ENCODE data around the gene DYNLT1.
"Not testable (repeated sequence)": the region's sequence is repeated elsewhere in the genome, so short reads cannot be mapped to it uniquely, and the experiment has no call there.

Gene DYNLT1

DNA sequence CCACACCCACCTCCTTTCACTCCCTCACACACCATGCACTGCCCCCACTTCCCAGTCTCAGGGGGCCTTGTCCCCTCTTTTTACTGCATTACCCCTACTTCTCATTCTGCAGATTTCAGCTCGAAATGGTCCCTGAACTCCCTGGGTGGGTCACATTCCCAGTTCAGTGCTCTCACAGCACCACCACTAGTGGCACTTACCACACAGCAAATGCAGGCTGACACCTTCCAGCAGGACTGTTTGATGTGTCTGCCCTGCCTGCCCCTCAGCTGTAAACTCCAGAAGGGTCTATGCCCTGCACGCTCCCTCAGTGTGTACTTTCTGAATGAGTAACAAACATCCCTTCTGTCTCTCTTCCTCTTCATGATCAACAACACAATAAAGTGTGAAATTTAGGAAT lies 4.0 kb downstream of the DYNLT1 start:
- DNase-seq (ENCODE audit: low spot score), result no peak

DNA sequence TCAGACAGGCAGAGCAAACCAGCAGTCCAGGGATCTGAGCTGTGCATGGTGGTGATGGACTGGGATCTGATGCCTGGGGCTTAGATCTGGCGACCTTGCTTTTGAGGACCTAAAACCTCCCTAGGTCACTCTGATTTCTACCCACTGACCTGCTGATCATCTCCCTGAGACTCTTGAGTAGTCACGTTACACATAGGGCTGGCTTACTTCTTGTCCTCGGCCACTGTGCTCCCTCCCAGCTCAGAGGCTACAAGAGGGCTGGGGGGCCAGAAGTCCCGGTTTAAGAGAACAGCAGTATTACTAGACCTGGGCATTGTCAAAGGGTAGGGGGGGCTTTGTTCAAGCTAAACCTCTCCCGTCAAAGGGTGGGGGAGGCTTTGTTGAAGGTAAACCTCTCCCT lies 5.5 kb downstream of the DYNLT1 start:
- no peak for DNase-seq (ENCODE audit: low spot score)

DNA sequence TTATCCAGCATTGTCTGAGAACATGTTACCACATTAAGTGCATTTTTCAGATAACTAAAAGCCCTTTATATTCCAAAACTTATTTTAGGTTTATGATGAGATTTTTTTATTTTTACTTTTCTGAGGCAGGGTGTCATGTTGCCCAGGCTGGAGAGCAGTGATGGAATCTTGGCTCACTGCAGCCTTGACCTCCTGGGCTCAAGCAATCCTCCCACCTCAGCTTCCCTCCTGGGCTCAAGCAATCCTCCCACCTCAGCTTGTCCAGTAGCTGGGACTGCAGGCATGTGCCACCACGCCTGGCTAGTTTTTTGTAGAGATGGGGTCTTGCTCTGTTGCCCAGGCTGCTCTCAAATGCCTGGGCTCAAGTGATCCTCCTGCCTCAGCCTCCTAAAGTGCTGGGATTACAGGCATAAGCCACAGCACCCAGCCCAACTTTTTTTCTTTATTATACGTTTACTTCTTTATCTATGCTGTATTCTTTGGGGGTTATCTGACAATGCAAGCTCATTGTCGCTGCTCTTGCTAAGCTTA lies 6.2 kb downstream of the DYNLT1 start:
- DNase-seq (ENCODE audit: low spot score), result no peak

DNA sequence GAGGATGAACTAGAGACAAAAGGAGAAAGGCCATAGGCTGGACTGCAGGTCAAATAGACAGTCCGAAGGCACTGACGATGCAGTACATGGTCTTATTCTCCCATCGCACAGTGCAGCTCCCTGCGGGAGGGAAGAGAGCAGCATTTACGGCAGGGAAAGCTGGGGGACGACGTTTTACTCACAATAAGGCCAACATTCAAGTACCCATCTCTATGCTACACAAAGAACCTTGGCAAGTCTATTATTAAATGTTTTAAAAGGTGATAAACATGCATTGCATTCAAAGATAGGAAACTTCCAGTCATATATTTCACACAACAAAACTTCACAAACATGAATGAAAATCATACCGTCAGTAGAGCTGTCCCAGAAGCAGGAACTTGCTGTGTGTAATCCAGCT lies 7.8 kb downstream of the DYNLT1 start:
- no peak for DNase-seq (ENCODE audit: low spot score)

DNA sequence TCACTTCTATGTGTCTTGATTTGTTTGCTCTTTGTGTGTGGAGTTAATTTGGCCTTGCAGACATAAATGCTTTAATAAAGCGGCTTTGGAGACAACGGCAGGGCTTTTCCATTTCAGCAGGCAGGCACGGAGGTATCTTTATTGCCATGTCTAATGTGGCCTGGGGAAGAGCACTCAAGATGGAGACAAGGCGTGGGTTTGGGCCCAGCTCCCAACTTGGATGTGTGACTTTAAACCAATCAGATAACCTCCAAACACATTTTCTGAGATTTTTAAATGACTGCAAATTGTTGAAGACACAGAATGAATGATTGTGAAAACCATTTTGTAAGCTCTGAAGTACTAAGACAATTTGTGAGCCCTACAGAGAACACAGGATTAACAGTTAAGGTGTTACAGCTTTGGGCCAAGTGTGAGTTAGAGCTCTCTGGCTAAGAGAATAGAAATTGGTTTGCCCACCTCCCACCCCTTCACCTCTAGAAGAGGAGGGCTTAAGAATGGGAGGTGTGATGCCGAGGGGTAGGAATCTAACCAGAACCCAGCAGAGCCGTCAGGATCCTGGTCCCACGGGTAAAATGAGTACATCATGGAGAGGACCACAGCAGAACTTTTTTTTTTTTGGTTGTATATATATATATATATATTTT lies 9.0 kb downstream of the DYNLT1 start:
- DNase-seq (ENCODE audit: low spot score), result no peak

DNA sequence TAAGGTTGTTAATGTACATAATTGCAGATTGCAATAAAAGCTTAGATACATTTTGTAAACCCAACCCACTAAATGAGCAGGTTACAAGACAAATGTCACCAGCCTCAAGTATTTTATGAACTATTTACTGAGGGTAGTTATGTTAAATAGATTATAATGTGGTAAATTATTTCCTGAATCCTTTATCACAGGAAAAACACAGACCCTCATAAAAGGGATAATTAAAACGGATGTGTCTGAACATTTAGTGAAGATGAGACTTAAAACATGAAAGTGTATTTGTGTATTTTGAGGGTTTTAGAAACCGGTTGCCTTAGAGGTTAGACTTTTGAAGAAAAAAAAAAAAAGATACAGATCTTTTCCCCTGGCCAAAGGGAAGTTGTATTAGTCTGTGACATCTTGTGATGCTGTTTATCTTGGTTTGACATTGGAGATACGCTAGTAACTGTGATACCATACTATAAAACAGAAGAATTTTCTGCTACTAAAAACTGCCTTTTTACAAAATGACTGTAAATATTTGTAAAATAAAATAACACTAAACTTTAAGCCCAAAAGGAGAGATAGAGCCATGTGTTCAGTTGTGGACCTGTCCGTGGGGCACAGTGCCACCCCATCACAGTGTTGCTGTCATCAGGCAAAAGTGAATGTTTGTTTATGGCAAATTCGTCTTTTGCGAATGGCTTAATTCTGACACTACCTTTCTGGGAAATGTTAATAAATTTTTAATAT lies 9.7 kb downstream of the DYNLT1 start:
- no peak for DNase-seq (ENCODE audit: low spot score)

DNA sequence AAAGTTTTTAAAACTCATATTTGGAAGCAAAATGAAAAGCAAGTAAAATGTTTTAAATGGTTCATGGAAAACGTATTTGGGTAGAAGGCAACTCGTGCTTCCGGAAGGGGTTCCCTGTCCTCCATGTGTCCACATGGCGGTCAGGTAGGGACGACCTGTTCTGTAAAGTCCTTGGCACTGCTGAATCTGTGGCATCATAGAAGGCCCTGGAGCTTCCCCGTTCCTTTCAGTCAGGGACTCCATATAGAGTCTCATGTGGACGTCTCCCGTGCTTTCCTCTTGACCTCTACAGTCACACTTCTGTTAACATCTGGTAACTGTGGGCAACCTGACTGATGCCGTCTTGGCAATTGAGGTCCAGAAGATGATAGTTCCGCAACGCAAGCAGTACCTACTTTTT lies 11.4 kb downstream of the DYNLT1 start:
- no peak for DNase-seq (ENCODE audit: low spot score)

DNA sequence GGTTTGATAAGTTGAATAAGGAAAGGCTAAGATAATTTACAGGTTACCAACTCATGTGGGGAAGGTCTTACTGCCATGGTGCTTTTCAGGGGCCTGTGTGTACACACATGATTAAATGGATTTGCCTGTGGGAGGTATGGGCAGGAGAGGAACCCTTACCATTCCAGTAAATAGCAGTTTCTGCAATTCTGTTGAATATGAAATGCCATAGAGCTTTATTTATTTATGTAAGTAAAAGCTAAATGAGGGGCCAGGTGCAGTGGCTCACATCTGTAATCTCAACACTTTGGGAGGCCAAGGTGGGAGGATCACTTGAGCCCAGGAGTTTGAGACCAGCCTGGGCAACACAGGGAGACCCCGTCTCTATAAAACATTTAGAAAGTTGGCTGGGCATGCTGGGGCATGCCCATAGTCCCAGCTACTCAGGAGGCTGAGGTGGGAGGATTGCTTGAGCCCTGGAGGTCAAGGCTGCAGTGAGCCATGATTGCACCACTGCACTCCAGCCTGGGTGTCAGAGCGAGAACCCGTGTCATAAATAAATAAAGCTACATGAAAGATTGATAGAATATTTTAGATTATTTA lies 11.9 kb downstream of the DYNLT1 start:
- DNase-seq (ENCODE audit: low spot score), result not testable (repeated sequence)

DNA sequence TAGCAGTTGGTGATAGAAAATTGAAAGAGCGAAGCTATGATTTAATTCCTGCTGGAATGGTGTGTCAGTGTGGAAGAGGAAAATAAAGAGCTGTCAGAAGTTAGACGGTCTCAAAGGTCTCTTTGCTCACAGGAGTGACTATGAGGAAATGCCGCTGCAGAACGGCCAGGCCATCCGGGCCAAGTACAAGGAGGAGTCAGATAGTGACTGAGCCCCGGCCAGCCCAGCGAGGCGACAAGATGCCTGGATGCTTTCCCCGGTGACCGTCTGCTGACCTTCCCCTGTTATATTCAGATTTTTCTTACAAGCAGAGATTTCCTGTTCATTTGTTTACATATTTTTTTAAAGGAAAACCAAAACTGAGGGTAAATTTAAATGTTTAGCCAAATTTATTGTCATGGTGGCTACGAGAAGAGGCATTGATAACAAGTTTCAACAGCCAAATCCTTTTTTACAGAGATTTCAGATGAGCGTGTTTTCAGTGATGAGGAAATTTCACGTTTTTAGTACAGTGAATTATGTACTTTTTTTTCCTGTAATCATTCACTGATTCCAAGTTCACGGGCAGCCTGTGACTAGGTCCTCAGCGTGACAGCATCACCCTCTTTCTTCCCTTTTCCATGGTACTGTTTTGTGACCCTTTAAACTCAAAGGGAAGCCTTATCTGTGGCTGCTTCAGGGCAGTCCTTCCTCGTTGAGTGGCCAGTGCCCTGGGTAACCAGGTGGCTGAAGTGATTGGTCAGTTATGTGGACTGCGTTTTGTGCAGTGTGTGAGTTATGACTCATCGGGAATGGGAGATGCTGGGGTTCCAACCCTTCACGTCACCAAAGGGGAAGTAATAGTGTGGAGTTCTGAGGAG lies 12.6 kb downstream of the DYNLT1 start:
- no peak for DNase-seq (ENCODE audit: low spot score)

DNA sequence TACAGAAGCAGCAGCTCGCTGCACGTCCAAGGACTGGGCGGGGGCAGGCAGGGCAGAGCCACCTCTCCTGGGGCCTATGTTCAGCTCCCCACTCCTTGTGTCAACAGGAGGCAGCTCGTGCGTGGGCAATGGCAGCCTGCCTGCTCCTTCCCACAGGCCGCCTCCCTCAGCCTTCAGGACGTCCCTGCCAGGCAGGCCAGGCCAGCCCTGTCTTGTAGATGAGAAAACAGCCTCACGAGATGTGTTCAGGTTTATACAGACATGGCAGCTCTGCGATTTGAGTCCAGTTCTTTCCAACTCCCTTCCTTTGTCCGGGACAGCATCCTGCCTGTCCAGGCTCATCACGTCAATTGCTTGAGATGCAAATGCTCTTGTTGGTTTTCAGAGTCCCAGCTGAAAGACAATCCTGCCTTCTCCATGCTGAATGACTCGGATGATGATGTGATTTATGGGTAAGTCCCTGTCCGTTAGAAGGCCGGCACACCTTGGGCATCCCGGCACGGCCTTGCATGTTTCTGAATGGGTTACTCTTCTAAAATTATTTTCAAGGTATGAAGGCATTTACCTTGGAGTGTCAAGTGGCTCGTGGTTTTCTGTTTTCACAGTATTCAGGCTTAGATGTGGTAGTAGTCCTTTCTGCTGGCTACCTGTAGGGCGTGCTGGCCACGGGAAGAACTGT lies 13.5 kb downstream of the DYNLT1 start:
- DNase-seq (ENCODE audit: low spot score), result no peak

DNA sequence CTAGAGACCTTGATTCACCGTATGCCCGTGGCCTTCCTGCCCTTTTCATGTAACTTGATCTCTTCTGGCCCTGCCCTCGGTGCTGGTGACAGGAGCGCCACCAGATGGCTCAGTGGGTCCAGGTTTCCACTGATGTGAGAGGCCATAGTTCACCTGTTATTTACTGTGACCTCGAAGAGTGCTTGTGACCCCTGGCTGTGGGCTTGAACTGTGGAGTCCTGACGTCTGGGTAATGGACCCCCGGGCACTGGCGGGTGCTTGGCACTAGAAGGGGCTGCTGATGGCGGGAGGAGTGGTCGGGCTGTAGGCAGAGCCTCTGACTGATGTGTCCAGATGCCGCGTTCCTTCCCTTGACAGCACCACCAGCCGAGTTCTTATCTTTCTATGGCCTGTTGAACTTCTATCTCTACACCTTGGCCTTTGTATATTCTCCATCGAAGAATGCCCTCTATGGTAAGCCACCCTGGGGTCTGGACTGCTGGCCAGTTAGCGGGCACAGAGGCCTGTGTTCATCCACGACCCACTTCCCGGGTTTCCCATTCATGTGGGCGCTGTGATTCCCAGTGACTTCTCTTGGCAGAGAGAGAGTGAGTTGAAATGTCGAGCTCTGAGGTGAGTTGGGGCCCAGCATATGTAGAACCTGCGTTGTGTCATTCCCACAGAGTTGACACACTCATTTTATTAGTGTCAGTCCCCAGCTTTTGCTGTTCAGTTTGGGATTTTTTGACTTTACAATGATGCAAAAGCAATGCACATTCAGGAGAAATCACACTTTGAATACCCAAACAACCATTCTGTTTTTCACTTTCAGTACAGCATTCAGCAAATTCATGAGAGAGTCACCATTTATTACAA lies 14.9 kb downstream of the DYNLT1 start:
- DNase-seq (ENCODE audit: low spot score), result no peak

DNA sequence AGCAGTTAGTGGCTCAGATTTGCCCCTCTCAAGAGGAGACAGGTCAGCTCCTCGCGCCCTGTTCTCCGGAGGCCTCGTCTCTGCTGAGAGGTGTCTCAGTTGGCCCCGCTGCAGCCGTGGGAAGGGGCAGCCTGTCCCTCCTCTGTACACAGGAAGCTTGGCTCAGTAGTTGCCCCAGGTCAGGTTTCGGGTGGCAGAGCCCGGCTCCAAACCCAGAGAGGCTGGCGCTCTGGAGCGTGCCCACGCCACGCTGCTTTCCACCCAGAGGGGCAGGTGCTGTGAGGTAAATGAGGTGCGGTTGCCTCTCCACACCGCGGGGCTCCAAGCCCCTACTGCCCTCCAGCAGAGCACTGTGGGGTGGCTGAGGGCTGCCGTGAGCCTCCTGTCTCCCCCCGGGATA lies 16.0 kb downstream of the DYNLT1 start:
- DNase-seq (ENCODE audit: low spot score), result no peak

DNA sequence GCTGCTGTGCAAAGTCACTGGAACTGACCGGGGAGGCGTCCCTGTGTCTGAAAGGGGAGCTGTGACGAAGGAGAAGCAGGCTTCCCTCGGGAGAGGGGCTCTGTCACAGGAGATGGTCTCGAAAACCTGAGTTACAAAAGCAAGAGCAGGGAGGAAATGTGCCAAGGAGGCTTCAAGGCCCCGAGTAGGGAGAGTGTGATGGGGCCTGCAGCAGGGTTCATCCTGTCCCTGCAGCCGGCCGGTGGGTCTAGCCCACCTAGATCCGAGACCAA lies 16.7 kb downstream of the DYNLT1 start:
- no peak for DNase-seq (ENCODE audit: low spot score)

DNA sequence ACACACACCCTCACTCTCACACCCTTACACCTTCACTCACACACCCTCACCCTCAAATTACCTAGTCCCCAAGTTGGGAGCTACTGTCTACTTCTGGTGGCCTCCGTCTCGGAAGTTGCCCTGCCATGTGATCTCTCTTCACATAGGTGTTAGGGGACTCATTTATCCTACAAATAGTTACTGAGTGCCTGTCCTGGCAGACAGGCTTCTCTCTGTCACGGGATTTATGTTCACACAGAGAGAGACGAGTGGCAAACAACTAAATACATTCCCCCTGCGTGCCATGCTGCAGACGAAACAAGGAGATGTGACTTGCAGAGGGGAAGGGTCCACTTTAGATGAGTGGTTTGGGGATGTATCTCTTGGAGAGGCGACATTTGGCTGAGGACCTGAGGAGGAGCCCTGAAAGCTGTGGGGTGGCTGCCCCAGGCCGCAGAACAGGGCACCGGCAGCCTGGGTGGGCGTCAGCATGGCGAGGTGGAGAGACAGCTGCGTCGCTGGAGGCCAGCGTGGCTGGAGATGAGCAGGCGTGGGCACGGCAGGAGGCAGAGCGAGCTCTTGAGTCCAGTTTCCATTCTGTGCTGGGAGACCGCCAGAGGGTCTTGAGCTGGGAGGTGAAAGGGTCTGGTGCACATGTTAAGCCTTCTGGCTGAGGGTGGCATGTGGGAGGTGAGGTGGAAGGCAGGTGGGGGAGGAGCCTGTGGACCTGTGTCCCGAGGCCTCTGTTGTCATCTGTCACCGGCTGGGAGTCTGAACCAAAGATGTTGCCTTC lies 17.2 kb downstream of the DYNLT1 start:
- no peak for DNase-seq (ENCODE audit: low spot score)

DNA sequence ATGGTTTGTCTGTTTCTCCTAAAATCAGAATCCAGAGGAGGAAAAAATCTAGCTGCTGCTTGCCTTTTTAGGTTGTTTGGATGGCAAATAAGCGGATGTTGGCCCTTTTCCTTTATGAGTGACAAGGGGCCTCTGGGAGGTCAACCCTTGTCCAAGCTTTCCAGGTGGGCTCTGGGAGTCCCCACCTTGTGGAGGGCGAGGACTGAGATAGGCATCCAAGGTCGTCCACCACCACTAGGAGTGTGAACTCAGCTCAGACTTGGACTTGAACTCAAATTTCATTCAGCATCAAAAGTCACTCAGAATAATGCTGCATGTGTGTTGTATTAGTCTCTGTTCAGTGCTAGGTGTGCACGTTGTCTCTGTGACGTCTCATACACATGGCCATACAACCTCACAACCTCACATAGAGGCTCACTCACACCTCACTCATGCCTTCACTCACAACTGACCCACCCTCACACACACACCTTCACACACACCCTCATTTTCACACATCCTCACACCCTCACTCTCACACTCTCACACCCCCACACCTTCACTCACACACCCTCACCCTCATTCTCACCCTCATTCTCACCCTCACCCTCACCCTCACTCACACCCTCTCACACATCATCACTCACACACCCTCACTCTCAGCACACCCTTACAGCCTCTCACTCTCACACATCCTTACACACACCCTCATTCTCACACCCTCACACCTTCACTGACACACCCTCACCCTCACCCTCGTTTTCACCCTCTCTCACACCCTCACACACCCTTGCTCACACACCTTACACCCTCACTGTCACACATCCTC lies 18.0 kb downstream of the DYNLT1 start:
- no peak for DNase-seq (ENCODE audit: low spot score)

DNA sequence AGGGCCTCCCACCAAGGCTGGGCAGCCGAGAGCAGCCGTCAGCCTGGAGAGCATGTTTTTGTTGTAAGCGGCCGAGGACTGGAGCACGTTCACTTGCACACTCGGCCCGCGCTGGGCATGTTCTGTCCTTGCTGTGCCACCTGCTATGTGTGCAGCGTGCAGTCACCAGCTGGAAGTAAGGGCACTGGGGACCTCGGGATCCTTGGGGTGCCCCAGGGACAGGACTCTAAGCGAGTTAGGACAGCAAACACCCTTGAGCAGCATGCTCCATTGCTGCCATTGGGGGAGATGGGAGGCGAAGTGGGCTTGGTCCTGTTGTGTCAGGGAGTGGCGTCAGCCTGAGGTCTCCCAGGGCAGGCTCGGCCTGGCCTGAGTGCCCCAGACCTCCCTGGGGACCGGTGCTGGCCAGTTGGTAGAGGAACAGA lies 18.6 kb downstream of the DYNLT1 start:
- no peak for DNase-seq (ENCODE audit: low spot score)

DNA sequence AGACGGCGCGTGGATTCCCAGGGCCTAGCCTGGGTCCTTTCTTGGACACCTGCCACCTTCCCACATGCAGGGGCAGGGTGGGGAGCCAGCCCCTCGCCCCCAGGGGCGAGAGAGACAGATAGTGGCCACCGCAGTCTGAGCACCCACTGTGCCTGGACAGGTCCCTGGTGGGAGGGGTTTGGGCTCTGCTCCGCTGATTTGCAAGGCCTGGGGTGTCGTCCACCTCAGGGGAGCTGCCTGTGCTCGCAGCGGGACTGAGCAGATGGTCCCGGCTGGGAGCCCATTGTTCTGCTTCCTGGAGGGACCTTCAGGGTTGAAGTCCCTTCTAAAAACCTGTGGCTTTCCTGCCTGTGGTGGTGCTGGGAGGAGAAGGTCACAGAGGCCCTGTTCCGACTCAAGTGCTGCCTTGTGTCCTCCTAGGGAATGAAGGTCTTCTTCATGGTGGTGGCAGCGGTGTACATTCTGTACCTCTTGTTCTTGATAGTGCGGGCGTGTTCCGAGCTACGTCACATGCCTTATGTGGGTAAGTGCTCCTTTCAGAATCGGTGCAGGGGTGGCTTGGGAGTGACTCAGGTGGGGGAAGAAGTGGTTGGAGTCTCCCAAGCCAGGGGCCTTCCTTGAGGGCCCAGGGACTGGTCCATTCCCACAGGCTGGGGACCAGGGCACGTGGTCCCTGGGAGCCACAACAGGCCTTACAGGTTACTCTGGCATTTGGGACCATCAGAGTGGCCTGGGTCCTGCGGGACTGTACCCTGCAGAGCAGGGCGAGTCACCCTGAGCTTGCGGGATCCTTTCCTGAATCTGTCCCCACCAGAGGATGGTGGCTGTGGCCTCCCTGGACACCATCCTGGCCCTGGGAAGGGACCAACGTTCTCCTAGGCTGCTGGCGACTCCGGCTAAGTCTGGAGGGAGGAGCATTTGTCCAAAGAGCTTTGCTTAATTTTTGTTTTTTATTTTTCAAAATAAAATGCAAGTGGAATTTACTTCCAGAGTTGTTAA lies 19.6 kb downstream of the DYNLT1 start:
- DNase-seq (ENCODE audit: low spot score), result no peak

DNA sequence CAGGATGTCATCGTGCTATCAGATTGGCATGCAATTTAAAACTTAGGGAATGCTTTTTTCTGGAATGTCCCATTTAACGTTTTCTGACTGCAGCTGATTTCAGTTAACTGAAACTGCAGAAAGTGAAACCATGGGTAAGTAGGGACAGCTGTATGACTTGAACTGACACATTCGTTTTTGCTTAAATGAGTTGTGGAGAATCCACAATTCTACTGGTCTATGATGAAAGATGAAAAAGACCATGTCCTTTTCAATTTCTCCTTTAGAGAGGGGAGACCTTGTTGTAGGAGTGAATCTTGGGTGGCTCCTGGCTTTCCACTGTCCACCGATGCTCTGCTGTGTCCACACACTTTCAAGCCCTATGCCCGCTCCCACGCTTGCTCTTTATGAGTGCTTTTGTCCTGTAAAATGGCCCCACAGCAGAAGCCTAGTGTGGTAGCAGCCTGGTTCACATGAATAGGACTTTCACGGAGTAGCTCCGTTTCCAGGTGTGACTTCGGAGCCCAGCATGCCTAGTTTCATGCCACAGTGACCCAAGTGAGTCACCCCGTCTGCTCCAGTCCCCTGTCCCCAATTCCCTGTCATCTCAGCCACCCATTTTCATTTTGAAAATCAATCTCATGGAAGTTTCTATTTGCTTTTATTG lies 21.9 kb downstream of the DYNLT1 start:
- DNase-seq (ENCODE audit: low spot score), result no peak

Data from germinal center (tissue), 1 donor.